ENCODE data around the gene FUT2. TPM values are rescaled to one million over a fixed set of nuclear protein-coding genes. Genes with fewer than 3 reads are reported as not detected.
"Not testable (repeated sequence)": the region's sequence is repeated elsewhere in the genome, so short reads cannot be mapped to it uniquely, and the experiment has no call there.

Gene FUT2
- total RNA-seq, 1 donor from 2014 or later, result not detected

DNA sequence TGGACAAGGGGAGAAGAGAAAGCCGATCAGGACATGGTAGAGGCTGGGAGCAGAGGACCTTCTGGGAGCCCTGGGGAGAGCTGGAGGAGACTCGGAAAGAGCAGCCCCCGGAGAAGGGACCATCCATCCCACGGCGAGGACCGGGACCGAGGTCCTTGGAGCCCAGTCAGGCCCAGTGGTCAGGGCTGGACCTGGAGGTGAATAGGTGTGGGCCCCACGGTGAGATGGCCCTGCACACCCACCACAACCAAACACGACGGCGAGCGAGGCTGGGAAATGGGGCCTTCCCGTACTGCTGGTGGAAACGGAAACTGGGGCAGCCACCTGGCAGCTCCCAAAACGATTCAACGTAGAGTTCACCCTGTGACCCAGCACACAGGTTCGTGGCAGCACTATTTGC is 19.3 kb upstream of the FUT2 start:
- TF ChIP-seq, protein P1, sequence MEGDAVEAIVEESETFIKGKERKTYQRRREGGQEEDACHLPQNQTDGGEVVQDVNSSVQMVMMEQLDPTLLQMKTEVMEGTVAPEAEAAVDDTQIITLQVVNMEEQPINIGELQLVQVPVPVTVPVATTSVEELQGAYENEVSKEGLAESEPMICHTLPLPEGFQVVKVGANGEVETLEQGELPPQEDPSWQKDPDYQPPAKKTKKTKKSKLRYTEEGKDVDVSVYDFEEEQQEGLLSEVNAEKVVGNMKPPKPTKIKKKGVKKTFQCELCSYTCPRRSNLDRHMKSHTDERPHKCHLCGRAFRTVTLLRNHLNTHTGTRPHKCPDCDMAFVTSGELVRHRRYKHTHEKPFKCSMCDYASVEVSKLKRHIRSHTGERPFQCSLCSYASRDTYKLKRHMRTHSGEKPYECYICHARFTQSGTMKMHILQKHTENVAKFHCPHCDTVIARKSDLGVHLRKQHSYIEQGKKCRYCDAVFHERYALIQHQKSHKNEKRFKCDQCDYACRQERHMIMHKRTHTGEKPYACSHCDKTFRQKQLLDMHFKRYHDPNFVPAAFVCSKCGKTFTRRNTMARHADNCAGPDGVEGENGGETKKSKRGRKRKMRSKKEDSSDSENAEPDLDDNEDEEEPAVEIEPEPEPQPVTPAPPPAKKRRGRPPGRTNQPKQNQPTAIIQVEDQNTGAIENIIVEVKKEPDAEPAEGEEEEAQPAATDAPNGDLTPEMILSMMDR (conservative IDR thresholded peaks at IDR 0.05), result no peak
- H3K4me3 Mint-ChIP-seq, result no peak overlapping the region
- H3K27ac Mint-ChIP-seq (ENCODE audit: unreplicated experiment), result no peak overlapping the region
- no peaks in the 10 kb centered on the region for H3K9me3 Mint-ChIP-seq
- H3K36me3 Mint-ChIP-seq (ENCODE audit: low read depth), result no peaks in the 10 kb centered on the region
- no peaks in the 10 kb centered on the region for H3K27me3 Mint-ChIP-seq (ENCODE audit: low read depth)
- no peak for DNase-seq (ENCODE audit: low read depth, low spot score)
- peaks cover 21% of the 10 kb centered on the region for H3K4me1 Mint-ChIP-seq

- Mint-ChIP-seq H3K36me3 (ENCODE audit: low read depth) (no peaks in the 10 kb centered on the region), H3K9me3 (no peaks in the 10 kb centered on the region), H3K27ac (ENCODE audit: unreplicated experiment) (no peak overlapping the region), H3K4me1 (peaks cover 21% of the 10 kb centered on the region), H3K27me3 (ENCODE audit: low read depth) (no peaks in the 10 kb centered on the region), H3K4me3 (no peak overlapping the region)
- TF ChIP-seq, protein P1 (conservative IDR thresholded peaks at IDR 0.05), result no peak
- no peak for DNase-seq (ENCODE audit: low read depth, low spot score)
Measured at GRCh38 chr19:48676887-48677286, 18.9 kb upstream of the FUT2 start.

DNA sequence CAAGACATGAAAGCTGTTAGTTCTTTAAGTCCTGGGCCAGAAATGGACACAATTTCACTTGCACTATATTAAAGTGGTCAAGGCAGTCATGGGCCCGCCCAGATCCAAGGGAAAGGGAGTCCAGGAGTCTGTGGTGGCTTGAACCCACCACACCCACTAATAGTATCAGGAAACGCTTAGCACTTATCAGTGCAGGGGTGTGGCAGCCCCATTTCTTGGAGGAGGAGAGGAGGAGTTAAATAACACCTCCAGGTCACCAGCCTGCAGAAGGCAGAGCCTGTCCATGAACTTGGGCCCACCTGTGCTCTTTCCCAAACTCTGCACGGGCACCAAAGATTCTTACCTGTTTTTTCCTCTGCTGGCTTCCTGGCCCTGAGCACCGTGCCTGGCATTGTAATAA is 17.6 kb upstream of the FUT2 start:
- no peak for DNase-seq (ENCODE audit: low read depth, low spot score)
- no peaks in the 10 kb centered on the region for H3K9me3 Mint-ChIP-seq
- no peaks in the 10 kb centered on the region for H3K36me3 Mint-ChIP-seq (ENCODE audit: low read depth)
- no peak overlapping the region for H3K27ac Mint-ChIP-seq (ENCODE audit: unreplicated experiment)
- H3K4me1 Mint-ChIP-seq, result peaks cover 21% of the 10 kb centered on the region
- no peak overlapping the region for H3K4me3 Mint-ChIP-seq
- H3K27me3 Mint-ChIP-seq (ENCODE audit: low read depth), result no peaks in the 10 kb centered on the region
- TF ChIP-seq, protein P1 (conservative IDR thresholded peaks at IDR 0.05), result no peak

DNA sequence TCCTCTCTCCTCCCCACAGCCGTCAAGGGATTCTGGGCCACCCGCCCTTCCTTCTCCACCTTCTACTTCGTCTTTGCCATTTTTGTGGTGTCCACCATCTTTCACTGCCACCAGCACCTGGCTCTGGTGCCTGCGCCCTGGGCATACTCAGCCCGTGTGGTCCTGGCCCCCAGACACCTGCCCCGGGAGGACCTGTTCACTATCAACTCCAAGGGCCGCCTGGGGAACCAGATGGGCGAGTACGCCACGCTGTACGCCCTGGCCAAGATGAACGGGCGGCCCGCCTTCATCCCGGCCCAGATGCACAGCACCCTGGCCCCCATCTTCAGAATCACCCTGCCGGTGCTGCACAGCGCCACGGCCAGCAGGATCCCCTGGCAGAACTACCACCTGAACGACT is 15.8 kb upstream of the FUT2 start:
- not testable (repeated sequence) for H3K36me3 Mint-ChIP-seq (ENCODE audit: low read depth); DNase-seq (ENCODE audit: low read depth, low spot score); H3K9me3 Mint-ChIP-seq; H3K27me3 Mint-ChIP-seq (ENCODE audit: low read depth); H3K4me3 Mint-ChIP-seq; H3K27ac Mint-ChIP-seq (ENCODE audit: unreplicated experiment)
- H3K4me1 Mint-ChIP-seq, result peaks cover 12% of the 10 kb centered on the region

DNA sequence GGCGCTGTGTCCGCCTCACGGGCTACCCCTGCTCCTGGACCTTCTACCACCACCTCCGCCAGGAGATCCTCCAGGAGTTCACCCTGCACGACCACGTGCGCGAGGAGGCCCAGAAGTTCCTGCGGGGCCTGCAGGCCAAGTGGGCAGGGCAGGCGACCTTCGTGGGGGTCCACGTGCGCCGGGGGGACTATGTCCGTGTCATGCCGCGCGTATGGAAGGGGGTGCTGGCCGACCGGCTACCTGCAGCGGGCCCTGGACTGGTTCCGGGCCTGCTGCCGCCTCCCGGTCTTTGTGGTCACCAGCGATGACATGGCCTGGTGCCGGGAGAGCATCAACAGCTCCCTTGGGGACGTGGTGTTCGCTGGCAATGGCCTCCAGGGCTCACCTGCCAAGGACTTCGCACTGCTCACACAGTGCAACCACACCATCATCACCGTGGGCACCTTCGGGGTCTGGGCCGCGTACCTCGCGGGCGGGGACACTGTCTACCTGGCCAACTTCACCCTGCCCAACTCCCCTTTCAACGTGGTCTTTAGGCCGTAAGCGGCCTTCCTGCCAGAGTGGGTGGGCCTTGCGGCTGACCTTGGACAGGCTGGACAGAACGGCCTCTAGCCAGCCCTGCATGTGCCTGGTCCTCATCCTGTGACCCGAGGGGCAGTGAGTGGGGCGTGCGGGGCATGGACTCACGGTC is 15.2 kb upstream of the FUT2 start:
- Mint-ChIP-seq H3K4me3 (no peak overlapping the region), H3K27ac (ENCODE audit: unreplicated experiment) (no peak overlapping the region), H3K36me3 (ENCODE audit: low read depth) (no peaks in the 10 kb centered on the region), H3K4me1 (peaks cover 6% of the 10 kb centered on the region), H3K9me3 (no peaks in the 10 kb centered on the region), H3K27me3 (ENCODE audit: low read depth) (no peaks in the 10 kb centered on the region)
- TF ChIP-seq, protein P1 (conservative IDR thresholded peaks at IDR 0.05), result no peak
- no peak for DNase-seq (ENCODE audit: low read depth, low spot score)

DNA sequence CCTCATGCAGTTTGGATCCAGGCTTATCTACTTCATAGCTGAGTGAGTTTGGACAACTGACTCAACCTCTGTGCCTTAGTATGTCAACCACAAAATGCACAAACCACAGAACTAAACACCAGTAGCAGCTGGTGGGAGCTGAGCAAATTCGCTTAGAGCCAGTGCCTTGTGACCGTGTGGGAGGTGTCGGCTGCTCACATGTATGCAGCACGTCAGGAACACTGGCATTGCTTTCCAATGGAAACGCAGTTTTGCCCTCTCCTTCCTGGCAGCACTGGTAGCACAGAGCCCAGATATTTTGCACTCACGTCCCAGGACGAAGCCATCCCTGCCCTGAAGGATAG is 14.7 kb upstream of the FUT2 start:
- no peaks in the 10 kb centered on the region for H3K27me3 Mint-ChIP-seq (ENCODE audit: low read depth)
- H3K9me3 Mint-ChIP-seq, result no peaks in the 10 kb centered on the region
- no peak for DNase-seq (ENCODE audit: low read depth, low spot score)
- H3K4me1 Mint-ChIP-seq, result peaks cover 3% of the 10 kb centered on the region
- H3K36me3 Mint-ChIP-seq (ENCODE audit: low read depth), result no peaks in the 10 kb centered on the region
- H3K27ac Mint-ChIP-seq (ENCODE audit: unreplicated experiment), result no peak overlapping the region
- TF ChIP-seq, protein P1 (conservative IDR thresholded peaks at IDR 0.05), result no peak
- no peak overlapping the region for H3K4me3 Mint-ChIP-seq
